GM12864 (cell line): Measurements from ENCODE around the gene CFAP77.

Experiments used
- DNase-seq: peaks from one replicate; pipeline ENCODE4 v3.0.0-alpha.2; 2011; ENCODE audit warnings: low read depth
- H3K4me3 ChIP-seq: 2 replicates; pipeline ENCODE4 v1.5.1; 2011; ENCODE audit warnings: mild to moderate bottlenecking, low read depth, low read length, control low read depth
- CTCF ChIP-seq: IDR thresholded peaks from 2 replicates; pipeline ENCODE4 v1.5.1; 2011; ENCODE audit warnings: low read depth, mild to moderate bottlenecking, moderate library complexity, low read length, control low read depth, inconsistent platforms; ENCODE audit errors: missing control alignments

CFAP77 gene

GRCh38 chr9:132447346-132447745, 37.3 kb downstream of the CFAP77 start:
- H3K4me3 ChIP-seq: no peak overlapping the region
- DNase-seq: no peak
- TF ChIP-seq CTCF: peak; percentile 9

GRCh38 chr9:132447902-132448301, 37.9 kb downstream of the CFAP77 start:
- no peak overlapping the region for H3K4me3 ChIP-seq
- TF ChIP-seq CTCF: no peak
- DNase-seq: no peak

- DNase-seq: no peak
- H3K4me3 ChIP-seq: no peak overlapping the region
- no peak for TF ChIP-seq CTCF
Observed at GRCh38 chr9:132451276-132451675, 41.3 kb downstream of the CFAP77 start.

GRCh38 chr9:132456241-132456640, 46.2 kb downstream of the CFAP77 start:
- no peak overlapping the region for H3K4me3 ChIP-seq
- no peak for DNase-seq
- TF ChIP-seq CTCF: no peak

DNA sequence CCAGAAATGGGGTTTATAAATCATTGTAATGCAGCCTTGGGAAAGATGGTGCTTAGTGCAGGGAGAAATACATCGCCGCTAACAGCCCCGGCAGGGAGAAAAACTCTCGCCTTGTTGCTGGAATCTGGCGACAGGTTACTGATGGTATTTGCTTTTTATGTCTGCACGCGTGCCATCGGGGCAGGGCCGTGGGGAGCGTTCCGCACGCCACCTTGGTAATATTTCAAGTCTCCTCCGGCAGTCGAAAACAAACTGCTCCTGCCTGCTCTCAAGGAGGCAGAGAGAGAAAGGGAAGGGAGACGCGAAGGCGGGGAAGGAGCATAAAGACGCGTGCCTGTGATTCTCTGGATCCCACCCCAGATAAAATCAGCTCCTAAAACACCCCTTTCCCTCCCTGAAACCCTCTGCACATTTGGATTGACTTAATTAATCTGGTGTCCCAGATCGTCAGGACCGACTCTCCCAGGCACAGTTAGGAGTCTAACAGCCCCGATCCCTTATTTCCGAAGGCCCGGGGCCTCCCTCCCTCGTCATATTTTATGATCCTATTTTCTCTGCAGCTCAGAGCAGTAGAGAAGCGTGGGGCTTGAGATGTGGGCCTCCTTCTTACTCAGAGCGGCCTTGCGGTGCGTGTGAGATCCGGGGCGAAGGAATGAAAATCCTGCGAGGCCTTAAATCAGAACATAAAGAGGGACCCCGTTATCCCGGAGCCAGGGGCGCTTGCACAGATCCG, 47.7 kb downstream of the CFAP77 start:
- TF ChIP-seq CTCF: no peak
- no peak for DNase-seq
- no peak overlapping the region for H3K4me3 ChIP-seq

DNA sequence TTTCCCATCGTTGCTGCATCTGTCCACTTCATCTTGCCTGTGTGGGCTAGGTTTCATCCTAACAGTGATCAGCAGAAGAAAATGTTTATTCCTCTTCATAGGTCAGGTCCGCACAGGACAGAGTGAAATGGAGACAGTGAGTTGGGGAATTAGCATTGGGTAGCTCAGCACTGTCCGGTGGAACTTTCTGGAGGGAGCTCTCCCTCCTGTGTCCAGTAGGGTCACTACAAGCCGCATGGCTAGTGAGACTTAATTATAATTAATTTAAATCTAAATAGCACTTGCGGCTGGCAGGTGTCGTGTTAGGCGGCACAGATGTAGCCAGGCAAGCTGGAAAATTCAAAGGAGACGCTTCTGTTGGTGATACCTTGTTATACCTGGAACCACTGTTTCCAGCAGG, 48.4 kb downstream of the CFAP77 start:
- H3K4me3 ChIP-seq: no peak overlapping the region
- TF ChIP-seq CTCF: no peak
- DNase-seq: no peak

DNA sequence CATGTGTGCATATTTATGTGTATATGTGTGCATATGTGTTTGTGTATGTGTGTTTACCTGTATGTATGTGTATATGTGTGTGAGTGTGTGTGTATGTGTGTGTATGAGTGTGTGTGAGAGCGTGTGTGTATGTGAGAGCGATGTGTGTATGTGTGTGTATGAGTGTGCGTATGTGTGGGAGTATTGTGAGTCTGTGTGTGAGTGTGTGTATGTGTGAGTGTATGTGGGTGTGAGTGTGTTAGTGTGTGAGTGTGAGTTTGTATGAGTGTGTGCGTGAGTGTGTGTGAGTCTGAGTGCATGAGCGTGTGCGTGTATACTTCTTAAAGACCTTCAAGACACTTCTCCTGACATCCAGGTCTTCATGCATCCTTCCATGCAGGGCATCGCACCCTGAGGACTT, 49.6 kb downstream of the CFAP77 start:
- no peak overlapping the region for H3K4me3 ChIP-seq
- no peak for TF ChIP-seq CTCF
- DNase-seq: no peak
